Activated CD8-positive, alpha-beta memory T cell treated with anti-CD3 and anti-CD28 coated beads, Interleukin-2, amount 50 U/mL, for 1 hour (primary cell): ENCODE data around the gene PRSS21.

Experiments used
- DNase-seq: peaks from one replicate; pipeline ENCODE4 v3.0.0-alpha.2; 2020; ENCODE audit errors: extremely low read depth

Gene PRSS21, protein sequence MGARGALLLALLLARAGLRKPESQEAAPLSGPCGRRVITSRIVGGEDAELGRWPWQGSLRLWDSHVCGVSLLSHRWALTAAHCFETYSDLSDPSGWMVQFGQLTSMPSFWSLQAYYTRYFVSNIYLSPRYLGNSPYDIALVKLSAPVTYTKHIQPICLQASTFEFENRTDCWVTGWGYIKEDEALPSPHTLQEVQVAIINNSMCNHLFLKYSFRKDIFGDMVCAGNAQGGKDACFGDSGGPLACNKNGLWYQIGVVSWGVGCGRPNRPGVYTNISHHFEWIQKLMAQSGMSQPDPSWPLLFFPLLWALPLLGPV

DNA sequence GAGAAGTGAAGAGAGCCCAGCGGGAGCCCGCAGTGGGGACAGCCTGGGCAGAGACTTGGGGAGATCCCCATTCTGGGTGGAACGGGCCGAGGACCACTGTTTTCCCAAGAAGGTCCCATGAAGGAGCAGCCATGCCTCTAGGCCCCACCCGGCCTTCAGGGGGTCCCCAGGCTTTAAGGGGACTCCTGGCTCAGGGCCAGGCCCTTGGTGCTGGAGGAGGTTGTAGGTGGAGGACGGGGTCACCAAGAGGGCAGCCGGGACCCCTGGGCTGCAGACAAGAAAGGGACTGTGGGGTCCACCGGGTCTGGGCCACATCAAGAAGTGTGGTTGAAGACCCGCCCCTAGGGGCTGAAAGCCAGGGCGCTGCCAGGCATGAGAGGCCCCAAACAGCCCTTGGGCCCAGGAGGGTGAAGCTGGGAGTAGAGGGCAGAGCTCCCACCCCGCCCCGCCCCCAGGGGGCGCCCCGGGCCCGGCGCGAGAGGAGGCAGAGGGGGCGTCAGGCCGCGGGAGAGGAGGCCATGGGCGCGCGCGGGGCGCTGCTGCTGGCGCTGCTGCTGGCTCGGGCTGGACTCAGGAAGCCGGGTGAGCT, at the start of gene PRSS21:
Gene PRSS21, plus strand, starts transcription at position 487 of the 589 bp plus-strand sequence. Its CDS starts 32 bp downstream, at position 519.
- DNase-seq = no peak

- DNase-seq = no peak
These were observed 49.1 kb upstream of the PRSS21 start for GRCh38 chr16:2767891-2768290.

DNA sequence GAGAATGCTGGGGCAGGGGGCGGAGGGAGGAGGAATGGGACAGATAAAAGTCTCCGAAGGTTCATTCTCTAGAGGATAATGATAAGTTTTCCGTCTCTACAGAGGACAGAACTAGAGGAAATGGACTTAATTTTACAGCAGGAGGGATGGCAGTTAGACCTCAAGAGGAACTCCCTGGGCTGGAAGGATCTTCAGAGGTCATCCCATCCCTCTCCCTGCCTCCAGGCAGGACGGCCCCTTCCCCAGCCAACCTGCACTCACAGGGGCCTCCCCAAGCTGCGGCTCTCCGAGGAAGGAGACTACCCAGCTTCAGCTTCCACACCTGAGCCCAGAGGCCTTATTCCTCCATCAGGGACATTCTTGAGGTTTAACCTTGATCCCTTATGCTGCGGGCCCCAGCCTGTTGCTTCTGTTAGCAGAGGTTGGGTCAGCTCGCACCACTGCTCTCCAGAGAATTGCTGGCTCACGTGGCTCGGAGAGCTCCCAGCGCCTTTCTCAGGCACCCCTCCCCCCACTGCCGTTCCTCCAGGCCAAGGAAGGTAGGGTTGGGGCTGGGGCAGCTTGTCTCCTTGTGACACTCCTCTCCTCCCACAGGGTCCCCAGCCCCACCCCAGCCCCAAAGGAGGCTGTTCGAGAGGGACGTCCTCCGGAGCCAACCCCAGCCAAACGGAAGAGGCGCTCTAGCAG, 48.5 kb upstream of the PRSS21 start:
- DNase-seq = no peak

DNA sequence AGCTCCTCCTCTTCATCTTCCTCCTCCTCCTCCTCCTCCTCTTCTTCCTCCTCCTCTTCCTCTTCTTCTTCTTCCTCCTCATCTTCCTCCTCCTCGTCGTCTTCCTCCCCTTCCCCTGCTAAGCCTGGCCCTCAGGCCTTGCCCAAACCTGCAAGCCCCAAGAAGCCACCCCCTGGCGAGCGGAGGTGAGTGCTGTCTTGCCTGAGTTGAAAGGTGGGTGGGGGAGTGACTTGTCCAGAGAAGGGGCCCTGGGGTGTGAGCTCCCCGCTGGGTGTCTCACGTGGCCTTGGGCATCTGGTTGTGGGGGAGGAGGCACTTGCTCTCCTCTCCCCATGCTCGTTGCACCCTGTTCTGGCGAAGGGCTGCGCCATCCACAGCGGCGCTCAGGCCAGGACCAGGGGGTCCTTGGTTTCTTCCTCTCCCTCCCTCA, 47.9 kb upstream of the PRSS21 start:
- no peak for DNase-seq

GRCh38 chr16:2769675-2770056, 47.4 kb upstream of the PRSS21 start:
- DNase-seq = no peak

- no peak for DNase-seq
These were observed 46.7 kb upstream of the PRSS21 start for GRCh38 chr16:2770057-2770951.

DNA sequence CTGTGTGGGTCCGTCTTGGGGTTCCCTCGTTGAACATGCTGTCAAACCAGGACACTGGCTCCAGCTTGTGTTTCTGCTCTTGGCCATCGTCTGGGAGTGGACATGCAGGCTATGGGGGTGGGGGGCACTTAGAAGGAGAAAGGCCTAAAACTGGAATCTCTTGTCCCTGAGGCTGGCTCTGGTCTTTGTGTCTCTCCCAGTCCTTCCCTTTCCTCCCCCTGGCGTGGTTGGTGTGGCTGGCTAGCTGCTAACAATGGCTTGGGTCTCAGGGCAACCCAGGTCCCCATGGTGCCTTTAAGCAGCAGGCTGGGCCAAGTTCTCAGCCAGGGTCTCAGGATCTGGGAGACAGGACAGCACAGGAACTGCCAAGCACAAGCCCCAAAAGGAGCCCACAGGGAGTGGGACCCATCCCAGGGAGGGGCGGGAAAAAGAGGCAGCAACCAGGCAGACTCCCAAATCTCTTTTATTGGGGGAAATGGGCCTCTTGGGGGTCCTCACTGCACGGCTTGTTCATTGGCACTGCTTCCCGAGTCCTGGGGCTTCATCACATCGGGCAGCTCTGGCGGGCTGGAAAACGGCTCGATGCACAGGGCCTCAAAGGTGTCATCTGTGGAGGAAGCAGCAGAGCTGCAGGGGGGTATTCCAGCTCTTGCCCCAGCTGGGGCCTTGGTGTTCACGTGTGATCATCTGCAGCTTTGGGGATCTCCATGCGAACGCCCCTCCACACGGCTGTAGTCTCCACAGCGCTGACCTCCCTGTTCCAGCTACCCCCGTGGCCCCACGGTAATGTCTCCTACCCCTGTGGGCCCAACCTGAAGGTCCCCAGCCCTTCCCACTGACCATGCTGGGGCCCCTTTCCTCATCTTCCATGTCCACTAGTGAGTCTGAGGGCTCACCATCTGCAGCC, 45.3 kb upstream of the PRSS21 start:
- DNase-seq = no peak

DNA sequence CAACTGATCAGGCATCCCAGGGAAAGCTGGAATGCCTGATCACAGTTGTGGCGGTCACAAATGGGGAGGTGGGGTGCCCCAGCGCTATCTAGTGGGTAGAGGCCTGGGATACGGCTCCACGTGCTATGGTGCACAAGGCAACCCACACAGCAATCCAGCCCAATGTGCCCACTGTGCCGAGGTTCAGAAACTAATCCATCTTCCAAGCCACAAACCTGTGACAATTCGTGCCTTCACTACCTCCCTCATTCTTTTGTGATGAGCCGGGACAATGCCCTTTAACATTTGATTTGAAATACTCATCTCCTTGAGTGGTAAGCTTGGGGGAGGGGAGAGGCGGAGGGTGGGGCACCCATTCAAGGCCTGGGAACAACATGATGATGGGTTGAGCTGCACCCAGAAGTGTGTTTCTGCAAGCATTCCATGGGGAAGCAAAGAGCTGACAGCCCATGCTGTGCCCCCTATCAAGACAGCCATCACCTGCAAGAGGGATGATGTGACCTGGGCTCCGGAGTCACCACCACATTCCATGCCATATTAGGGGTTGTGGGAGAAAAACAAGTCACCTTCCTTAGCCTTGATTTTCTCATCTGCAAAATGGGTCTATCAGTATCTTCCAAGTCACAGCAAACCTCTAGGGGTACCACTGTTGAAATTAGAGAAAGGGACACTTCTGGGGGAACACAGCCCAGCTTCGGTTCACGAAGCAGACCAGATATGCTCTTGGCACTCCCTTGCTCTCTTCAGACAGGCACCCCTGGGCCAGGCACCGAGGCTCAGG, 43.7 kb upstream of the PRSS21 start:
- no peak for DNase-seq

GRCh38 chr16:2774161-2774891, 42.7 kb upstream of the PRSS21 start:
- DNase-seq = no peak

GRCh38 chr16:2775131-2775716, 41.8 kb upstream of the PRSS21 start:
- no peak for DNase-seq

- DNase-seq = no peak
These were observed 41.1 kb upstream of the PRSS21 start for GRCh38 chr16:2775765-2776499.

DNA sequence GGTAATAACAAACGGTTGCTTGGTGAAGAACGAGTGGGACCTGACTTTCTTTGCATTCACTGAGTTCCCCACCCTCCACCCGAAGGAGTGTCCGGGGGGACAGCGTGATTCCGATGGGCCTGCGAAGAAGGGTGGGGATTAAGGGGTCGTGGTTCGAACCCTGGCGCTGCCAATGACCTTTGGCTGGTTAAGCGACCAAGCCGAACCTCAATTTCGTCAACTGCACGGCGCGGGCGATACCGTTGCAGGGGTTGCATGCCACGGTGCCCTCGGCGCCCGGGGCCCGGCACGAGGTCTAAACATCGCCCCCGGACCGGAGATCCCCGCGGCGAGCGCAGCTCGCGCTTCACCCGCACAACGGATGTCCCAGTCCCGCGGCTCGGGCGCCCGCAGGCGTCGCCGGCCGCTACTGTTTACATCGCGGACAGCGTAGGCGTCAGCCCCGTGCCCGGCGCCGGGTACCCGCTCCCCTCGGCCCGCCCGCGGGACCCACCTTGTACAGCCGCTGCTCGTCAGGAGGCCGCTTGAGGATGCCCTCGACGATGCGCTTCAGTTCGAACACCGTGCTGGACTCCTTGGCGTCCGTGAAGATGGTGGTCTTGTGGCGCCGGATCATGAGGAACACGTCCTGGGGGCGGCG, 40.4 kb upstream of the PRSS21 start:
- DNase-seq = no peak

- peak; percentile 51 for DNase-seq
These were observed 39.7 kb upstream of the PRSS21 start, which contains the start of gene ELOB for GRCh38 chr16:2777231-2777902. Gene ELOB (minus strand): TSS chr16:2777280. CDS start chr16:2777239, 41 bp downstream.

- DNase-seq = no peak
These were observed 39.0 kb upstream of the PRSS21 start for GRCh38 chr16:2777903-2778629.

GRCh38 chr16:2778630-2778958, 38.4 kb upstream of the PRSS21 start:
- DNase-seq = no peak

- no peak for DNase-seq
These were observed 37.7 kb upstream of the PRSS21 start for GRCh38 chr16:2779151-2779920.
